HUES48 (cell line): ENCODE data around the gene DIAPH1.

Experiments
- H3K27ac ChIP-seq: one replicate; pipeline ENCODE4 v1.7.0; 2013; ENCODE audit warnings: low read depth, low read length, inconsistent platforms
- H3K27me3 ChIP-seq: 2 replicates; pipeline ENCODE4 v1.6.1; 2013; ENCODE audit warnings: mild to moderate bottlenecking, low read length; ENCODE audit not compliant: control insufficient read depth, insufficient read depth
- H3K36me3 ChIP-seq: 2 replicates; pipeline ENCODE4 v1.6.1; 2013; ENCODE audit warnings: low read length; ENCODE audit not compliant: control insufficient read depth, insufficient read depth
- H3K4me1 ChIP-seq: 2 replicates; pipeline ENCODE4 v1.6.1; 2013; ENCODE audit warnings: mild to moderate bottlenecking, low read length; ENCODE audit not compliant: control insufficient read depth, insufficient read depth
- H3K4me3 ChIP-seq: 2 replicates; pipeline ENCODE4 v1.5.1; 2013; ENCODE audit warnings: mild to moderate bottlenecking, low read depth, low read length
- H3K9ac ChIP-seq: 2 replicates; pipeline ENCODE4 v1.6.1; 2013; ENCODE audit warnings: mild to moderate bottlenecking, low read depth, low read length, moderate library complexity
- H3K9me3 ChIP-seq: 2 replicates; pipeline ENCODE4 v1.6.1; 2013; ENCODE audit warnings: low read length; ENCODE audit not compliant: control insufficient read depth, insufficient read depth

Gene DIAPH1

DNA sequence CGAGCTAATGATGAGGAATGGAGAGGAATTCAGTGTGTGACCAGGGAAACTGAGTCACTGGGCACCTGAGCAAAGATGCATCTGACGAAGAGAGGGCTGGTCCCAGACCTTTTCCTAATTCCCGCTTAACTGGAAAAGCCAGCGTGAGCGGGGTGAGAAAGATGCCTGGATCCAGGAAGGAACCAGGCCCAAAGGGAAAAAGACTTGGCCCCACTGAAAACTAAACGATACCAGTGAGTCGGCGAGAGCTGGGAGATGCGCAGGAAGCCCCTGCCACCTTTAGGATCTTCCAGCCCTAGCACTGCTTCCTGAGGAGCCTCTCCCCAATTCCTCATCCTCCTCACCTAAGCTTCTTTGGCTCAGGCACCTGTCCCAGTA is 32.9 kb upstream of the DIAPH1 start:
- peaks cover 47% of the 10 kb centered on the region for H3K36me3 ChIP-seq
- H3K27ac ChIP-seq: no peak overlapping the region
- H3K9ac ChIP-seq: no peak overlapping the region
- H3K4me3 ChIP-seq: peak overlapping the region; percentile 50
- H3K9me3 ChIP-seq: no peaks in the 10 kb centered on the region
- no peaks in the 10 kb centered on the region for H3K27me3 ChIP-seq
- H3K4me1 ChIP-seq: peaks cover 11% of the 10 kb centered on the region; the same call in 1 of the 2 replicates

DNA sequence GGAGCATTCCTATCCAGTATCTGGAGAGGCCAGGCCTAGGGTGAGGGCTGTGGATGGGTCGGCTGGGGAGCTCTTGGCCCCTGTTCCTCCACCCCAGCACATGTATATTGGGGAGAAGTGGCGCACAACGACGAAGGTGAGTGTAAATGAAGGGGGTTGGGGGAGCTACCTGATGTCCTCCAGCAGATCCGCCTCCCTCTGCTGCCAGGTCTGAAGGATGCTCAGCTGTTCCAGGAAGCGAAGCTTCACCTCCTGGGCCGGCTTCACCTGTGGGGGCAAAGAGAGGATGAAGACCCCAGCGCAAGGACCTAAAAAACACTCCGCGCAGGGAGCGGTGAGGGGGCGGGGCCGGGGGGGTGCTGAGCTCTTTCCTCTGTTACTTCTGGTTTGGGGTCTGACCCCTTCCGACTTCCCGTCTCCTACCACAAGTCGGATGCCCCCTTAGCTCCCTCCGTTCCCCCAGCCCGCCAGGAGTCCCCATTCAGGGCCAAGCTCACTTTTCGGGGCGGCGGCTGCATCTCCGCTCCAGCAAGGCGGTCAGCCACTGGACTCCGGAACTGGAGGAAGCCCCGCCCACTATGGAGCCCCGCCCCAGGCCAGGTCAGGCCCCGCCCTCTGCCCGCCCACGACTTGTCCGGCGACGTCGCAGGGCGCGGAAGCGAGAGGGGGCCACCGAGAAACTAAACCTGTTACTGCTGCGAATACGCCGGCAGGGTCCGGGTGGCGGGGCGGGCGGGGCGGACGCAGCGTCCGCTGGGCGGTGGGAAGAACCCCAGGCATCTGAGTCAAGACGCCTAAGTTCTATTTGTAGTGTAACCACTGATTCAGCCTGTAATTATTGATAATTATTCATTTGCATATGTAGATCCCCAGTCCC is 32.3 kb upstream of the DIAPH1 start, which contains the start of gene FCHSD1:
Gene FCHSD1, minus strand, starts transcription at position 568 of the 877 bp plus-strand sequence. Its CDS starts 50 bp downstream, at position 518.
- Histone ChIP-seq H3K27ac (no peak within 1 kb of the TSS), H3K9me3 (no peaks in the 10 kb centered on the region), H3K4me1 (peaks cover 11% of the 10 kb centered on the region; the same call in 1 of the 2 replicates), H3K9ac (no peak within 1 kb of the TSS), H3K36me3 (peaks cover 41% of the 10 kb centered on the region), H3K27me3 (no peaks in the 10 kb centered on the region), H3K4me3 (peak within 1 kb of the TSS; percentile 80)

DNA sequence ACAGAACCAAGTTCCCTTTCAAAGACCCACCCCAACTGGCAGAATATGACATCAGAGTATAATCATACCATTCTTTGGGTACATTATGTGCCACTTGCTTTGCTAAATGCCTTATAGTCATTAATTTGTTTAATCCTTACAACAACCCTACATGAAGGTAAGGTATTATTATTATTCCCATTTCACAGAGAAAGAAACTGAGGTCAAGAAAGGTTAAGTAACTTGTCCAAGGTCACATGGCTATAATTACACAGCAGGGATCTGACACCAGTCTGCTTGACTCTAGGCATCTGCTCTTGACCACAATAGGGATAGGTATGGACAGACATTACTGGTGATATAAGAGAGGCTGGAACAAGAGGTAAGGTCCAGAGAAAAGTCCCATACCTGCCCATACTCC is 31.2 kb upstream of the DIAPH1 start:
- H3K9ac ChIP-seq: no peak overlapping the region
- H3K4me3 ChIP-seq: peak overlapping the region; percentile 80; the same call in 1 of the 2 replicates
- H3K9me3 ChIP-seq: no peaks in the 10 kb centered on the region
- H3K27me3 ChIP-seq: no peaks in the 10 kb centered on the region
- peaks cover 38% of the 10 kb centered on the region for H3K36me3 ChIP-seq
- H3K27ac ChIP-seq: no peak overlapping the region
- peaks cover 11% of the 10 kb centered on the region; the same call in 1 of the 2 replicates for H3K4me1 ChIP-seq

DNA sequence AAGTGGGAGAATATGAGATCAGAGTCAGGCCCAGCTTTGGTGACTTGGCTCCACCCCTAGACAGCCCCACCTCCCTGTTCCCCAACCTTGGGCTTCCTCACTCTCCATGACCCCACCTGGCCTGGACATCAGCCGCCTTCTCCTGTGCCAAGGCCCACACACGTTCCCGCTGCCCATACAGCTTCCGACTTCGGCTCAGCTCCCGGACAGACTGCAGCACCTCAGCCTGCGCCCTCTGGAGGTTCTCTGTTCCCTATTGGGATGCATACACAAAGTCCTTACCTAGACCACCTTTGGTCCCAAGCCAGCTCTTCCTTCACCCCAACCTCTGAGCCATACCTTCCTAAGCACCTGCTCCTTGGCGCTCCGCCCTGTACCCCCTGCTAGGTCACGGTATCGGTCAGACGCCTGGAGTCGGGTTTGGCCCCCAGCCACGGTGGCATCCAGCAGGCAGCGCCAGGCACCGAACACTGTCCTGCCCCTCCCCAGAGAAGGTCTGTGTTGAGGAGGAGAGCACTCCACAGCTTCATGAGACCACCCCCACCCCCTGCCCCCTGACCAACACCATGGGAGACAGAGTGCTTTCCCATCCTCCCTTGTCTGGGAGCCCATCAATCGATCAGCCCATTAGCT is 30.4 kb upstream of the DIAPH1 start:
- Histone ChIP-seq H3K4me3 (no peak overlapping the region), H3K9ac (no peak overlapping the region), H3K27ac (no peak overlapping the region), H3K4me1 (peaks cover 11% of the 10 kb centered on the region; the same call in 1 of the 2 replicates), H3K36me3 (peaks cover 39% of the 10 kb centered on the region), H3K9me3 (no peaks in the 10 kb centered on the region), H3K27me3 (no peaks in the 10 kb centered on the region)

DNA sequence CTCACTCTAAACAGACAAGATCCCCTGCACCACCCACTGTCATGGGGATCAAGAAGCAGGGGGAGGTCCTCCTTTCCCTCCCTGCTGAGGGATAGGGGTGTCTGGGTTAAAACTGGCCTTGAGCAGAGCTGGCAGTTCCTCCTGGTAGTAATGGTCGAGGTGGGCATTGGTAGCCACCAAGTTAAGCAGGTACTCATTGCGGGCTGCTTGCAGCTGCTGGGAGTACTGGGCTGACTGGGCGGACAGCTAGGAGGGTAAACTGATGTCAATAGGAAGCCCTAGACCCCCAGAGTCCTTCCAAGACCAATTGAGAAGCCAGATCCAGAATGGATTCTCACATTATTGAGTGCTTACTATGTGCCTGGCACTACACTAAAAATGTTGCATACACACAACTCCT is 29.1 kb upstream of the DIAPH1 start:
- Histone ChIP-seq H3K9ac (no peak overlapping the region), H3K27ac (no peak overlapping the region), H3K4me3 (no peak overlapping the region), H3K9me3 (no peaks in the 10 kb centered on the region), H3K27me3 (no peaks in the 10 kb centered on the region), H3K36me3 (peaks cover 39% of the 10 kb centered on the region), H3K4me1 (peaks cover 11% of the 10 kb centered on the region; the same call in 1 of the 2 replicates)

DNA sequence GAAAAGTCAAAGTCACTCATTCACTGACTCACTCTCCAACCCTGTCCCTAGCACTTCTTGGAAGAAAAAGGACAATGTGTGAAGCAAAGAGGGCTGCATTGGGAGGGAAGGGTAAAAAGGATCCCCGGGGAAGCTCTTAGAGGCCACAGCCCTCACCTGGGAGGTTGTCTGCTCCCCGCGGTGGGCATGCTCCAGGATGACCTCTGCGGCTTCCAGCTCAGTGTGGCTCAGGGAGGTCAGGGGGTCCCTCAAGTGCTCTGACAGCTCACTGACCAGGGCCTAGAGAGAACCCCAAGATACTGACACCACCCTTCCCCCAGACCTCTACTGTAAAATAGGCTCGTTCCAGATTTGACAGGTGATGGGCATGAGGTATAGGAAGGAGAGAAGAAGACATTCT is 28.4 kb upstream of the DIAPH1 start:
- no peaks in the 10 kb centered on the region for H3K27me3 ChIP-seq
- H3K4me1 ChIP-seq: peaks cover 11% of the 10 kb centered on the region; the same call in 1 of the 2 replicates
- no peaks in the 10 kb centered on the region for H3K9me3 ChIP-seq
- peaks cover 44% of the 10 kb centered on the region for H3K36me3 ChIP-seq
- H3K9ac ChIP-seq: no peak overlapping the region
- H3K27ac ChIP-seq: no peak overlapping the region
- H3K4me3 ChIP-seq: no peak overlapping the region

DNA sequence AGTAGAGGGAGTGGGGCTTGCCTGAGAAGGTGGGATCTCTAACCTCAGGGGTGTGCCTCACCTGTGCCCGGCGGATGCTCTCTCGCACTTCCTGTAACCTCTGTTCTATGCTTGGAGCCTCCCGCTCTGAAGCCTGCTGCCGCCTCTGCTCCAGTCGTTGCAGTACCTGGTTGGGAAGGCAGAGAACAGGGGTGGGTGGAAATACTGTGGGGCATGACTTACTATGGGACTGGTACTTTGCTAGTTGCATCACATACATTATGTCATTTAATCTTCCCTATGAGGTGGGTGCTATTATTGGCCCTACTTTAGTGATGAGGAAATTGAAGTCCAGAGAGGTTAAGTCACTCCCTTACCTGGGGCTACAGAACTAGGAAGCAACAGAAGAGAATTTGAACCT is 27.2 kb upstream of the DIAPH1 start:
- no peak overlapping the region for H3K4me3 ChIP-seq
- H3K9me3 ChIP-seq: no peaks in the 10 kb centered on the region
- 0 out of 2 replicates have a peak, but pooled peaks cover 7% of the 10 kb centered on the region for H3K4me1 ChIP-seq
- H3K9ac ChIP-seq: no peak overlapping the region
- H3K27ac ChIP-seq: no peak overlapping the region
- peaks cover 51% of the 10 kb centered on the region for H3K36me3 ChIP-seq
- H3K27me3 ChIP-seq: no peaks in the 10 kb centered on the region

DNA sequence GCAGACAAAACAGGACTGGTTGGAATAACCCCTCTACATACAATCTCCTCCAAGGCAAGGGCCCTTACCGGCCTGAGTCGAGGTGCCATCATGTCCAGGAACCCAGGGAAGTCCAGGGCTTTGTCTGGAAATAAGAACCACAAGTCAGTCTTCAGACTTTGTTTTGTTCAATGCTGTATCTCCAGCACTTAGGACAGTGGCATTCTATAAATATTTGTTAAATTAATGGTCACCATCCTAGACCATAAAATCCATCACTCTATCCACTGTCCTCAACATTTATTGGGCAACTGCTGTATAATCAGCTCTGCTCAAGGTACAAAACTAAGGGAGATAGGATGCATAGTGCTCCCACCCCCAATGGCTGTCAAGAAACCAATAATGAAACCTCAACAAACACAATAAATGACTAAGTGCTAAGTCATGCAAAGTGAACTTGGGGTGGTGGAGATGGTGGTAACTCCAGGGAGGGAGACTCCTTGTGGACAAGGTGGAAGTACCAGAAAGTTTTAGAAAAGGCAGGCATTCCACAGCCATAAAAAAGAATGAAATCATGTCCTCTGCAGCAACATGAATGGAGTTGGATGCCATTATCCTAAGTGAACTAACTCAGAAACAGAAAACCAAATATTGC is 23.0 kb upstream of the DIAPH1 start:
- peaks cover 7% of the 10 kb centered on the region for H3K4me1 ChIP-seq
- H3K9me3 ChIP-seq: no peaks in the 10 kb centered on the region
- no peak overlapping the region for H3K4me3 ChIP-seq
- no peak overlapping the region for H3K27ac ChIP-seq
- H3K27me3 ChIP-seq: no peaks in the 10 kb centered on the region
- H3K36me3 ChIP-seq: peaks cover 47% of the 10 kb centered on the region
- no peak overlapping the region for H3K9ac ChIP-seq

DNA sequence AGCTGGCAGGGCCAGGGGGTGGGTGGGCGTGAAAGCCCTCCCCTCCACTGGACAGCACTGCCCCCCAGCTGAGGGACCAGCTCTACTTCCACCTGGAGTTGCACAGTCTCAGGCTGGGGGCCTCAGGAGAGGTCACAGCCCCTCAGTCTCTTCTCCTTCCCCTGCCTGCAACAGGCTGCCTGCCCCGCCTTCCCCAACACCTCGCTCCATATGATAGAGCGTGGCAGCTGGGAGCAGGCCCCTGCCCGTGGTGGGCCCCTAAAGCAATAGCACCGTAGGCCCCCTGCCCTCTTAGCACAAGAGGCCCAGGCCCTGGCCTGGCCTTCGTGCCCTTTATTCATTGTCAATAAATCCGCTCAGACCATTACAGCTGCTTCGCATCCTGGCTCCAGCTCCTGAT is 21.9 kb upstream of the DIAPH1 start:
- Histone ChIP-seq H3K9ac (no peak overlapping the region), H3K27me3 (no peaks in the 10 kb centered on the region), H3K27ac (no peak overlapping the region), H3K4me3 (no peak overlapping the region), H3K36me3 (peaks cover 45% of the 10 kb centered on the region), H3K9me3 (no peaks in the 10 kb centered on the region), H3K4me1 (peaks cover 11% of the 10 kb centered on the region)

DNA sequence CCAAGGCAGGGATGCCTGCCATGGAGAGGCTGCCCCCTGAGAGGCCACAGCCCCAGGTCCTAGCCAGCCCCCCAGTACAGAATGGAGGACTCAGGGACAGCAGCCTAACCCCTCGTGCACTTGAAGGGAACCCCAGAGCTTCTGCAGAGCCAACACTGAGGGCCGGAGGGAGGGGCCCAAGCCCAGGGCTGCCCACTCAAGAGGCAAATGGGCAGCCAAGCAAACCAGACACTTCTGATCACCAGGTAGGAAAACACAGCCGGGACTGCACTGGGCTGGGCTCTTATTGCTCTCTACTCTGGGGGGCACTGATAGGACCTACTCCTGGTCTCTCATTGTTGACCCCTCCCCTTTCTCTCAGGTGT is 21.2 kb upstream of the DIAPH1 start:
- no peaks in the 10 kb centered on the region for H3K9me3 ChIP-seq
- H3K36me3 ChIP-seq: peaks cover 39% of the 10 kb centered on the region
- no peaks in the 10 kb centered on the region for H3K27me3 ChIP-seq

More for the DNA sequence above, 21.2 kb upstream of the DIAPH1 start:
- no peak overlapping the region for H3K4me3 ChIP-seq
- peaks cover 12% of the 10 kb centered on the region for H3K4me1 ChIP-seq
- H3K27ac ChIP-seq: no peak overlapping the region
- H3K9ac ChIP-seq: no peak overlapping the region
